ENCODE results near the gene ROBO3.

ROBO3 gene

DNA sequence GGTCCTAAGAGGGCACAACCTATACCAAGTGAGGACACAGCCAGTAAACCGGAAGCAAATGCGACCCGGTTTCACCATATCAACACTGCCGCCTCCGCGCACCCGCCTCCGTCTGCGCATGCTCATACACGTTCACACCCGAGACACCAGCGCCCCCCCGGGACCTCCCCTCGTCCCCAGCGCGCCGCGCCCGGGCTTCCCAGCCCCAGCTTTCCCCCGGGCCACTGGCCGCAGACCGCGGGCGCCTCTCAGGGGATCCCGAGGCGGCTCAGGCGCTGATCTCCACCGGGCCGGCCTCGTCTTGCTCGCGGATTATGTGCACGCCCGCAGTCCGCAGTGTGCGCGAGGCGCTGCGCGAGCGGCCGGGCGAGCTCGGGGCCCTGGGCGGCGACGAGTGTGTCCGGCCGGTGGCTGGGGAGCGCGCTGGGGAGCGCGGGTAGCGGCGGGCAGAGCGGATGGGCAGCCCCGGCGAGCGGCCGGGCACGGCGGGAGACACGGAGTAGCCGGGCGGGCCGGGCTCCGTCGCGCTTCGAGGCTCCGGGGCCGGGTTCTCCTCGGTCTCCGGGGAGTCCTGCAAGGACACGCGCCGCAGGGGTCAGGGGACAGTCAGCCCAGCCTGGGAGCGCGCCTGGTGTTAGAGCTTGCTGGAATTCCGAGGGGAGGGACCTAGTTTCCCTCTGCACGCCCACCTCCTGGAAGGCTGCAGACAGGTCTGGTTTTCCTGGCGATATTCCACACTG lies 55.8 kb downstream of the ROBO3 start:
- no peak for DNase-seq (ENCODE audit: low read depth, low spot score)

DNA sequence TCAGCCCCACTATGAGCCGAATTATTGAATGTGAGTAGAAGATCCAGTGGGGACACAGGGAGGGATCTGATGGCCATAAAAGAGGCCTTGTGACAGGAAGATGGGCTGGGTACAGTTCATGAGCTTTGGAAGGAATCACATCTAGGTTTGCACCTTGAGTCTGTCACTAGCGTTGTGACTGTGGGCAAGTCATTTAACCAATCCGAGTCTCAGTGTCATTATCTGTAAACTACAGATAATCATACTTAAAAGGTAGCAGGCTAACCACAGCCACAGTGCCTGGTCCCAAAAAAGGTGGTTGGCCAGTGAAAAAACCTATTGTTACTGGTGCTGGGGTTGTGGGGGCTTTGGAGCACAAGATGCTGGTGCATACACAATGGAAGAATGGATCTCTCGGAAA lies 57.6 kb downstream of the ROBO3 start:
- no peak for DNase-seq (ENCODE audit: low read depth, low spot score)

DNA sequence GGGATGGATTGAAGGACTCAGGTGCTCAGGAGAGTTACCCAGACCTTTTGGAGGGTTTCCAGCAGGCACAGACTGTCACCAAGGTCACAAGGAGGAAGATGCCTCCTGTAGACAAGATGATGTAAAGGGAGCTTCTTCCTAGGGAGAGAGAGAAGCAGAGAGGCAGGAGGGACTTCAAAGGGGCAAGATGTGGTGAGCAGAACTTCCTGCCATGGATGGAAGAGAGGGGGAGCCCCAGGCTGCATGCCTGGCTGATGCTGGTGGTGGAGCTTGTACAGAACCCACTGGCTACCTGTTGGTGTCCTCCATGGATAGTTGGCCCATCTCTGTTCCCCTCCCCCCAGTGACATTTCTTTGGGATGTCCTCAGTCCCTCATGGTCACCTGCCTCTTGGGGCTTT lies 58.1 kb downstream of the ROBO3 start:
- DNase-seq (ENCODE audit: low read depth, low spot score), result no peak

DNA sequence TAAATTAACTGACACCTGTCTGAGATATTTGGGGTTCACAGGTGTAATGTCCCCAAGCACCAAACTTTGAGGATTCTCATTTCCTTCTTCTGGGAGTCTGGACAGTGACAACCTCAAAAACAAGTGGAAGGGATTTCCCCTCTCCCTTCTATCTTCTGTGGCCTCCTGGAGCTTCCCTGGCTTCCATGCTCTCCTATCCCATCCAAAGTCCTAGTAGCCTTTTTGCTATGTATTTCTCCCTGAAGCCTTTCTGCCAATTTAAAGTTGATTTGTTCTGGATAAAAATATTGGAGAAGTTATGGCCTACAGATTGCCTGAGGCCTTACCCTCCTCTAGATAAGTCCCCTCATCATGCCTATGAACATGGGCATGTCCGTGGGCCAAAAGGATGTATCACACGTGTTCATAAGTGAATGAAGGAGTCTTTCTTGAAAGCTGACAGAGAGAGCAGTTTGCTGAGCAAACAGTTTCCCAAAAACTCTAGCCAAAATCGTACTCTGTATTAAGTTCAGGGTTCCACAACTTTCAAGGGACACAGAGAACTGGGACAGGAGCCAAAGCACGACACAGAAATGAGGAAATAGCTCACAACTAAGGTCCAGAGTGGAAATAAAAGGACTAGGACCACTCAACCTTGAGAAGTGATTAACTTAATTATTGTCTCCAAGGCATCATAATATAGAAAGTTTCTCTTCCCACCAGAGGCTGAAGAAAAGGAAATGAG lies 63.9 kb downstream of the ROBO3 start:
- no peak for DNase-seq (ENCODE audit: low read depth, low spot score)

DNA sequence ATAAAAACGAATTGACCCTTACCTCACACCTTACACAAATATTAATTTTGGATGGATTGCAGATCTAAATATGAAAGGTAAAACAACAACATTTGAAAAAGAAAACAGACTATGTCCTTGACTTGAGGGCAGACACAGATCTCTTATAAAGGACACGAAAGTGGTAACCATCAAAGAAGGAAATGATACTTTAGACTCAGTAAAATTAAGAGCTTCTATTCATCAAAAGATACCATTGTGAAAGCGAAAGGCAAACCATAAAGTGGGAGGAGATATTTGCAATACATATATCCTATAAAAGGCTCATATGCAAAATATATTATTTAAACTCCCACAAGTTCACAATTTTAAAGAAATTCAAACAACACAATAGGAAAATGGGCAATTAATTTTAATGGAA lies 65.6 kb downstream of the ROBO3 start:
- no peak for DNase-seq (ENCODE audit: low read depth, low spot score)

Measured in brain pericyte (primary cell).